Choroid plexus epithelial cell (primary cell): ENCODE results near the gene COPE.

ENCODE experiments used
- DNase-seq: peaks from one replicate; pipeline ENCODE4 v3.0.0-alpha.2; 2010; ENCODE audit warnings: low read depth
- H3K4me3 ChIP-seq: 2 replicates; pipeline ENCODE4 v1.5.1; 2011; ENCODE audit warnings: low read depth, mild to moderate bottlenecking, control low read depth, low read length, moderate library complexity
- CTCF ChIP-seq: conservative IDR thresholded peaks from 2 replicates; pipeline ENCODE4 v1.5.1; 2011; ENCODE audit warnings: low read depth, mild to moderate bottlenecking, control low read depth, inconsistent platforms, low read length, moderate library complexity

COPE gene

GRCh38 chr19:18919086-18919899, at the start of gene COPE, which contains the start of gene DDX49:
TSS of gene COPE (minus strand) at chr19:18919387. CDS start at chr19:18919348, 39 bp downstream.
TSS of gene DDX49 (plus strand) at chr19:18919715. CDS start at chr19:18919742, 27 bp downstream.
- TF ChIP-seq CTCF, result no peak
- DNase-seq, result peak; percentile 100
- H3K4me3 ChIP-seq, result peak within 1 kb of the TSS; percentile 97

GRCh38 chr19:18967358-18968146, 48.4 kb upstream of the COPE start:
- no peak overlapping the region for H3K4me3 ChIP-seq
- peak; percentile 79 for DNase-seq
- TF ChIP-seq CTCF, result no peak

GRCh38 chr19:18966307-18966706, 47.1 kb upstream of the COPE start:
- TF ChIP-seq CTCF, result no peak
- no peak overlapping the region for H3K4me3 ChIP-seq
- no peak for DNase-seq

GRCh38 chr19:18964121-18964520, 44.9 kb upstream of the COPE start:
- no peak overlapping the region for H3K4me3 ChIP-seq
- TF ChIP-seq CTCF, result no peak

GRCh38 chr19:18961767-18962620, 42.8 kb upstream of the COPE start:
- no peak for TF ChIP-seq CTCF
- H3K4me3 ChIP-seq, result no peak overlapping the region
- DNase-seq, result no peak

More at GRCh38 chr19:18964121-18964520, 44.9 kb upstream of the COPE start:
- DNase-seq, result no peak

GRCh38 chr19:18960370-18960769, 41.2 kb upstream of the COPE start:
- DNase-seq, result no peak
- no peak for TF ChIP-seq CTCF
- no peak overlapping the region for H3K4me3 ChIP-seq
